GM20431 (cell line): ENCODE measurements around the gene ANKRD10.

ENCODE experiments used
- in situ Hi-C: fragments of 300-500 bp; cut with MseI, MboI; formaldehyde crosslinking; loops from one replicate; pipeline ENCODE4 v1.15.0; 2020; ENCODE audit warnings: low sequenced_read_pairs; ENCODE audit not compliant: unreplicated experiment

The ANKRD10 gene

GRCh38 chr13:110887597-110888333, 27.1 kb downstream of the ANKRD10 start:
- in situ Hi-C loops, result no loop called here

GRCh38 chr13:110886870-110887596, 27.8 kb downstream of the ANKRD10 start:
- in situ Hi-C loops, result no loop called here

GRCh38 chr13:110885966-110886869, 28.7 kb downstream of the ANKRD10 start:
- in situ Hi-C loops, result no loop called here

- in situ Hi-C loops, result no loop called here
Observed at GRCh38 chr13:110885516-110885915, 29.4 kb downstream of the ANKRD10 start.

GRCh38 chr13:110884517-110884916, 30.4 kb downstream of the ANKRD10 start:
- in situ Hi-C loops, result no loop called here

GRCh38 chr13:110883542-110883941, 31.3 kb downstream of the ANKRD10 start:
- in situ Hi-C loops, result no loop called here

- in situ Hi-C loops, result no loop called here
Observed at GRCh38 chr13:110882972-110883371, 31.9 kb downstream of the ANKRD10 start.

GRCh38 chr13:110881839-110882627, 32.8 kb downstream of the ANKRD10 start:
- in situ Hi-C loops, result no loop called here

- in situ Hi-C loops, result no loop called here
Observed at GRCh38 chr13:110880627-110881026, 34.2 kb downstream of the ANKRD10 start.

- in situ Hi-C loops, result no loop called here
Observed at GRCh38 chr13:110879482-110879881, 35.4 kb downstream of the ANKRD10 start.

GRCh38 chr13:110877737-110878258, 37.1 kb downstream of the ANKRD10 start:
- in situ Hi-C loops, result no loop called here

- in situ Hi-C loops, result no loop called here
Observed at GRCh38 chr13:110876609-110877008, 38.3 kb downstream of the ANKRD10 start.

GRCh38 chr13:110875241-110875640, 39.6 kb downstream of the ANKRD10 start:
- in situ Hi-C loops, result no loop called here

GRCh38 chr13:110874508-110874960, 40.3 kb downstream of the ANKRD10 start:
- in situ Hi-C loops, result no loop called here

- in situ Hi-C loops, result no loop called here
Observed at GRCh38 chr13:110873639-110874507, 41.0 kb downstream of the ANKRD10 start.

- in situ Hi-C loops, result no loop called here
Observed at GRCh38 chr13:110872768-110873638, 41.9 kb downstream of the ANKRD10 start.

- in situ Hi-C loops, result no loop called here
Observed at GRCh38 chr13:110872034-110872767, 42.7 kb downstream of the ANKRD10 start.
